ENCODE results near the gene EHF.
A peak's percentile ranks its signal among the peaks of the same experiment; 100 is the strongest.

EHF gene

GRCh38 chr11:34604911-34605310 lies 16.0 kb upstream of the EHF start:
- Histone ChIP-seq H3K79me1 (ENCODE audit: low read depth, low read length) (no peaks in the 10 kb centered on the region), H3K9ac (ENCODE audit: low read depth, low read length, poor library complexity) (no peak overlapping the region), H2BK120ac (ENCODE audit: low read depth, low read length) (no peak overlapping the region), H3K14ac (ENCODE audit: low read length) (no peak overlapping the region), H2BK12ac (ENCODE audit: low read length) (no peak overlapping the region), H2BK15ac (ENCODE audit: low read length) (no peak overlapping the region), H3K4me1 (ENCODE audit: control insufficient read depth in 2 of 2, insufficient read depth in 1 of 2, low read depth in 1 of 2, low read length in 2 of 2) (peaks cover 1 to 6% of the 10 kb centered on the region in 2 donors), H3K18ac (ENCODE audit: low read length) (no peak overlapping the region), H3K4me2 (ENCODE audit: insufficient read depth, low read length, poor library complexity, severe bottlenecking) (no peak overlapping the region), H3K9me3 (replicated peaks in 1 of 2; ENCODE audit: control insufficient read depth in 2 of 2, insufficient read depth in 1 of 2, low read depth in 1 of 2, low read length in 2 of 2) (no peaks in the 10 kb centered on the region), H3K4me3 (ENCODE audit: low read length in 2 of 2) (no peak overlapping the region), H3K4ac (ENCODE audit: low read length) (no peak overlapping the region), H3K23ac (ENCODE audit: low read depth, low read length, poor library complexity) (no peak overlapping the region), H2AK5ac (ENCODE audit: low read depth, low read length) (no peak overlapping the region), H3K27ac (replicated peaks; ENCODE audit: low read length) (no peak overlapping the region), H2AFZ (ENCODE audit: low read length) (no peak overlapping the region), H3K27me3 (ENCODE audit: control insufficient read depth in 3 of 3, insufficient read depth in 3 of 3, low read depth in 1 of 3, low read length in 3 of 3) (peaks cover 0 to 8% (median 0%) of the 10 kb centered on the region in 3 experiments), H3K36me3 (replicated peaks in 1 of 2; ENCODE audit: control insufficient read depth in 2 of 2, insufficient read depth in 2 of 2, low read length in 2 of 2) (no peaks in the 10 kb centered on the region), H4K91ac (ENCODE audit: low read depth, low read length, poor library complexity) (no peak overlapping the region), H4K8ac (ENCODE audit: low read depth, low read length) (no peak overlapping the region), H2BK5ac (ENCODE audit: low read length) (no peak overlapping the region)
- no CpG with 5 or more reads among the region's 8 CpGs for WGBS, 2 donors (ENCODE audit: extremely low coverage in 2 of 2, insufficient read length in 2 of 2, insufficient replicate concordance in 1 of 2)
- DNase-seq (ENCODE audit: low spot score), result no peak

DNA sequence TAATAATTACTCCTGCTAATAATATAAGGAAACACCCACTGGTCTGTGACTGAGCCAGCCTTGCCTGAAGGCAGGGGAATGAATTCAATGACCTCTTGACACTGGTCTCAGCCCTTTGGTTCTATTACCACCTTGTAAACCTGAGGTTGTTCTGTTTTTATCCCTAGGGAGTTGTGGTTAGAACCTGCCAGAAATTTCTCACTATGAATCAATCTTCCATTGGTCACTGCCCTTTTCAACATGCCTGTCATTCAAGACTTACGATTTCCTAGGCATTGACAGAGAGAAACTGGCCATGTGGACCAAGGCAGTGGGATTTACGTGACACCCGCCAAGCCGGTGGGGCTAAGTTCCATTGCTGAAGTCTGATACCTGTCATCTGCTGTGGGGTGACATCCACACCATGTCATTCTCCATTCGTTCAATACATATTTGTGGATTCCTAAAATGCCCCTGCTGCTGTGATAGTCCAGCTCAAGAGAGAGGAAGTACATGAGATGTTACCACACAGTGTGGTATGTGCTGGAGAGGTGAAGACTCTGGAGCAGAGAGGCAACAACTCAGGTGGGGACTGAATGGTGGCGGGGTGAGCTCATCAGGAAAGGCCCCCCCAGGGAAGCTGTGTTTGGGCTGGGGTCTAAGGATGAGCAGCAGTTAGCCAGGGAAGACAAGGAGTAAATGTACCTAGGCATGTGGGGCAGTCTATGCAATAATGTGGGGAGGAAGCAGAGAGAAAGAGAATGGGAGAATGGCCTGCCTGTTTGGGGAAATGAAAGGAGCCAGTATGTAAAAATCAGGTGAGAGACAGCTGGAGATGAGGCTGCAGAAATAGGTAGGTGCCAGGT lies 15.2 kb upstream of the EHF start:
- H3K27me3 ChIP-seq (ENCODE audit: control insufficient read depth in 3 of 3, insufficient read depth in 3 of 3, low read depth in 1 of 3, low read length in 3 of 3), result peaks cover 0 to 8% (median 0%) of the 10 kb centered on the region in 3 experiments
- no peak overlapping the region for H4K8ac ChIP-seq (ENCODE audit: low read depth, low read length)
- no peak overlapping the region for H3K9ac ChIP-seq (ENCODE audit: low read depth, low read length, poor library complexity)
- H2AFZ ChIP-seq (ENCODE audit: low read length), result no peak overlapping the region
- no peak overlapping the region for H4K91ac ChIP-seq (ENCODE audit: low read depth, low read length, poor library complexity)
- H3K4ac ChIP-seq (ENCODE audit: low read length), result no peak overlapping the region
- H3K27ac ChIP-seq (replicated peaks; ENCODE audit: low read length), result no peak overlapping the region
- H2BK5ac ChIP-seq (ENCODE audit: low read length), result no peak overlapping the region
- no peaks in the 10 kb centered on the region for H3K9me3 ChIP-seq (replicated peaks in 1 of 2; ENCODE audit: control insufficient read depth in 2 of 2, insufficient read depth in 1 of 2, low read depth in 1 of 2, low read length in 2 of 2)
- no peak overlapping the region for H3K4me2 ChIP-seq (ENCODE audit: insufficient read depth, low read length, poor library complexity, severe bottlenecking)
- H3K18ac ChIP-seq (ENCODE audit: low read length), result peak overlapping the region; percentile 79
- H3K36me3 ChIP-seq (replicated peaks in 1 of 2; ENCODE audit: control insufficient read depth in 2 of 2, insufficient read depth in 2 of 2, low read length in 2 of 2), result no peaks in the 10 kb centered on the region
- no peak overlapping the region for H3K23ac ChIP-seq (ENCODE audit: low read depth, low read length, poor library complexity)
- no peak for DNase-seq (ENCODE audit: low spot score)
- H3K14ac ChIP-seq (ENCODE audit: low read length), result no peak overlapping the region
- no CpG with 5 or more reads among the region's 6 CpGs for WGBS, 2 donors (ENCODE audit: extremely low coverage in 2 of 2, insufficient read length in 2 of 2, insufficient replicate concordance in 1 of 2)
- H3K4me1 ChIP-seq (ENCODE audit: control insufficient read depth in 2 of 2, insufficient read depth in 1 of 2, low read depth in 1 of 2, low read length in 2 of 2), result peaks cover 0 to 6% of the 10 kb centered on the region in 2 donors
- no peaks in the 10 kb centered on the region for H3K79me1 ChIP-seq (ENCODE audit: low read depth, low read length)
- no peak overlapping the region for H2BK12ac ChIP-seq (ENCODE audit: low read length)
- no peak overlapping the region for H3K4me3 ChIP-seq (ENCODE audit: low read length in 2 of 2)
- H2BK120ac ChIP-seq (ENCODE audit: low read depth, low read length), result no peak overlapping the region
- no peak overlapping the region for H2BK15ac ChIP-seq (ENCODE audit: low read length)
- no peak overlapping the region for H2AK5ac ChIP-seq (ENCODE audit: low read depth, low read length)

DNA sequence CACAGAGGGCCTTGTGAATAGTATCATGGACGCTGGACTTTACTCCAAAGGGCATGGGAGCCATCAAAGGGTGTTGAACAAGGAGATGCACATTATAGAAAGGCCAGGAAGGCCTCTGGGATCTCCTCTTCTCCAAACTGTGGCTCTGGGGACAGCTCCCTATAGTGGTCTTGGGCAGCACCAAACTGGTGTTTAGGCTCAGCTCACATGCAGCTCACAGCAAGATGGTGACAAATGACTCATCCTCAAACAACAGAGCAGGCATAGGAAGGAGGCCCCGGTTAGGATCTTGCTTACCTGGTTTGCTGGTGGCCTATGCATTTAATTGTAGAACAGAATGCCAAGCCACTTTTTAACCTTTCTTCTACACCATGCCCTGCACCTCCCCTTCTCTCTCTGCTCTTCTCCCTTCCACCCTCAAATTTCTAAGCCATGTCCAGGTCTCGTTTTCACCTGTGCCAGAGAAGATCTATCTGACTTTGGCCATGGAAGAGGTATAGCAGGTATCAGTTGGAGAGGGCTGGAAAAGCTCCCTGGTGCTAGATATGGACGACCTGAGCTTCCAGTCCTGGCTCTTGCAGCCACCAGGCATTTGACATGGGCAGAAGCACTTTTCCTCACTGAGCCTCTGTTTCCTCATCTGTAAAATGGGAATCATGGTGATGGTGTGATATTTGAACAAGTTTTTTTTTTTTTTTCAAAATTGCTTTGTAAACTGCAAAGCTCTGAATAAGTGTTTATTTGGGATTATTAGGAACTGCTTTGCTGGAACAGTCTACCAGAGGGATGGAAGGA lies 14.4 kb upstream of the EHF start:
- Histone ChIP-seq H3K4me1 (ENCODE audit: control insufficient read depth in 2 of 2, insufficient read depth in 1 of 2, low read depth in 1 of 2, low read length in 2 of 2) (peaks cover 0 to 2% of the 10 kb centered on the region in 2 donors), H3K4ac (ENCODE audit: low read length) (no peak overlapping the region), H3K79me1 (ENCODE audit: low read depth, low read length) (no peaks in the 10 kb centered on the region), H3K4me2 (ENCODE audit: insufficient read depth, low read length, poor library complexity, severe bottlenecking) (no peak overlapping the region), H2BK15ac (ENCODE audit: low read length) (no peak overlapping the region), H3K27ac (replicated peaks; ENCODE audit: low read length) (no peak overlapping the region), H2AK5ac (ENCODE audit: low read depth, low read length) (no peak overlapping the region), H4K91ac (ENCODE audit: low read depth, low read length, poor library complexity) (no peak overlapping the region), H2AFZ (ENCODE audit: low read length) (no peak overlapping the region), H2BK5ac (ENCODE audit: low read length) (no peak overlapping the region), H3K9ac (ENCODE audit: low read depth, low read length, poor library complexity) (no peak overlapping the region), H2BK12ac (ENCODE audit: low read length) (no peak overlapping the region), H3K23ac (ENCODE audit: low read depth, low read length, poor library complexity) (no peak overlapping the region), H2BK120ac (ENCODE audit: low read depth, low read length) (no peak overlapping the region), H4K8ac (ENCODE audit: low read depth, low read length) (no peak overlapping the region), H3K4me3 (ENCODE audit: low read length in 2 of 2) (no peak overlapping the region), H3K36me3 (replicated peaks in 1 of 2; ENCODE audit: control insufficient read depth in 2 of 2, insufficient read depth in 2 of 2, low read length in 2 of 2) (no peaks in the 10 kb centered on the region), H3K18ac (ENCODE audit: low read length) (no peak overlapping the region), H3K14ac (ENCODE audit: low read length) (no peak overlapping the region), H3K9me3 (replicated peaks in 1 of 2; ENCODE audit: control insufficient read depth in 2 of 2, insufficient read depth in 1 of 2, low read depth in 1 of 2, low read length in 2 of 2) (no peaks in the 10 kb centered on the region), H3K27me3 (ENCODE audit: control insufficient read depth in 3 of 3, insufficient read depth in 3 of 3, low read depth in 1 of 3, low read length in 3 of 3) (peaks cover 0 to 8% (median 0%) of the 10 kb centered on the region in 3 experiments)
- no peak for DNase-seq (ENCODE audit: low spot score)
- no CpG with 5 or more reads among the region's 4 CpGs for WGBS, 2 donors (ENCODE audit: extremely low coverage in 2 of 2, insufficient read length in 2 of 2, insufficient replicate concordance in 1 of 2)

GRCh38 chr11:34609187-34609751 lies 11.6 kb upstream of the EHF start:
- H3K4me3 ChIP-seq (ENCODE audit: low read length in 2 of 2), result no peak overlapping the region
- H2BK120ac ChIP-seq (ENCODE audit: low read depth, low read length), result no peak overlapping the region
- H3K14ac ChIP-seq (ENCODE audit: low read length), result no peak overlapping the region
- no peak overlapping the region for H2AFZ ChIP-seq (ENCODE audit: low read length)
- no peak overlapping the region for H3K23ac ChIP-seq (ENCODE audit: low read depth, low read length, poor library complexity)
- no peak overlapping the region for H4K8ac ChIP-seq (ENCODE audit: low read depth, low read length)
- H2AK5ac ChIP-seq (ENCODE audit: low read depth, low read length), result no peak overlapping the region
- H2BK5ac ChIP-seq (ENCODE audit: low read length), result no peak overlapping the region
- no peak for DNase-seq (ENCODE audit: low spot score)
- no peaks in the 10 kb centered on the region for H3K27me3 ChIP-seq (ENCODE audit: control insufficient read depth in 3 of 3, insufficient read depth in 3 of 3, low read depth in 1 of 3, low read length in 3 of 3)
- H2BK15ac ChIP-seq (ENCODE audit: low read length), result no peak overlapping the region
- WGBS, 2 donors (ENCODE audit: extremely low coverage in 2 of 2, insufficient read length in 2 of 2, insufficient replicate concordance in 1 of 2), result no CpG with 5 or more reads among the region's 7 CpGs
- no peaks in the 10 kb centered on the region for H3K9me3 ChIP-seq (replicated peaks in 1 of 2; ENCODE audit: control insufficient read depth in 2 of 2, insufficient read depth in 1 of 2, low read depth in 1 of 2, low read length in 2 of 2)
- H3K4me2 ChIP-seq (ENCODE audit: insufficient read depth, low read length, poor library complexity, severe bottlenecking), result no peak overlapping the region
- no peak overlapping the region for H3K4ac ChIP-seq (ENCODE audit: low read length)
- H2BK12ac ChIP-seq (ENCODE audit: low read length), result no peak overlapping the region
- no peak overlapping the region for H3K27ac ChIP-seq (replicated peaks; ENCODE audit: low read length)
- peaks cover 0 to 2% of the 10 kb centered on the region in 2 donors for H3K4me1 ChIP-seq (ENCODE audit: control insufficient read depth in 2 of 2, insufficient read depth in 1 of 2, low read depth in 1 of 2, low read length in 2 of 2)
- H3K79me1 ChIP-seq (ENCODE audit: low read depth, low read length), result no peaks in the 10 kb centered on the region
- no peak overlapping the region for H4K91ac ChIP-seq (ENCODE audit: low read depth, low read length, poor library complexity)
- H3K18ac ChIP-seq (ENCODE audit: low read length), result no peak overlapping the region
- H3K36me3 ChIP-seq (replicated peaks in 1 of 2; ENCODE audit: control insufficient read depth in 2 of 2, insufficient read depth in 2 of 2, low read length in 2 of 2), result no peaks in the 10 kb centered on the region
- no peak overlapping the region for H3K9ac ChIP-seq (ENCODE audit: low read depth, low read length, poor library complexity)
